GM12878 (cell line): Measurements from ENCODE around the gene PLPP3. TPM values are rescaled to one million over a fixed set of nuclear protein-coding genes. Genes with fewer than 3 reads are reported as not detected.

Experiments used
- ATAC-seq: fragments of 200-7000 bp; cut with Tn5 transposase; 3 replicates; pipeline ENCODE4 v1.9.1; 2020; ENCODE audit warnings: mild to moderate bottlenecking, moderate library complexity
- BruUV-seq: library from RNA; stranded (reverse); fragments of 400-500 nt; replicated peaks from 2 replicates; lab custom pipeline; 2021; lab: Mats Ljungman, UMichigan
- CTCF ChIA-PET: fragments of 300-600 bp; sonication (Branson Sonifier 250); formaldehyde crosslinking; extraction: SDS; loops from one replicate; lab custom pipeline; 2021; ENCODE audit warnings: inconsistent platforms; lab: Yijun Ruan, JAX
- POLR2A ChIA-PET: fragments of 350-600 bp; formaldehyde crosslinking; extraction: SDS; loops from one replicate; lab custom pipeline; 2021; ENCODE audit warnings: inconsistent platforms; lab: Charles Lee
- RAD21 ChIA-PET: fragments of 300-600 bp; sonication (Branson Sonifier 250); formaldehyde crosslinking; loops from one replicate; lab custom pipeline; 2023; ENCODE audit warnings: antibody characterized with exemption; ENCODE audit not compliant: unreplicated experiment; lab: Charles Lee
- SMC1A ChIA-PET: fragments of 300-600 bp; sonication (Branson Sonifier 250); formaldehyde crosslinking; loops from one replicate; lab custom pipeline; 2023; ENCODE audit not compliant: unreplicated experiment, uncharacterized antibody; lab: Charles Lee
- DNase-seq: peaks from one replicate; pipeline ENCODE4 v3.0.0-alpha.2; 2011; ENCODE audit warnings: low read depth, low spot score
- FAIRE-seq: peaks from 3 replicates; lab custom pipeline; 2011; peaks lifted over from hg19 to GRCh38; lab: Jason Lieb, UNC
- H2AFZ ChIP-seq: 2 replicates; pipeline ENCODE4 v1.6.0; 2011; ENCODE audit warnings: low read depth, low read length, control low read depth; ENCODE audit not compliant: control insufficient read depth
- H3K27ac ChIP-seq: 2 replicates; pipeline ENCODE4 v1.5.1; 2011; ENCODE audit warnings: control low read depth; ENCODE audit not compliant: control insufficient read depth, insufficient read depth
- H3K27me3 ChIP-seq, 2 experiments: replicated peaks in 1 of 2; 2 replicates each; pipeline versions ENCODE4 v1.6.0 to v1.6.1; 2011; ENCODE audit warnings: low read length in 1 of 2; ENCODE audit not compliant: control insufficient read depth in 2 of 2, insufficient read depth in 2 of 2
- H3K36me3 ChIP-seq, 2 experiments: 2 replicates each; pipeline ENCODE4 v1.5.1; 2011; ENCODE audit warnings: low read length in 1 of 2; ENCODE audit not compliant: control insufficient read depth in 2 of 2, insufficient read depth in 2 of 2
- H3K4me1 ChIP-seq: 2 replicates; pipeline ENCODE4 v1.6.1; 2011; ENCODE audit warnings: mild to moderate bottlenecking, low read length, moderate library complexity, mixed read lengths; ENCODE audit not compliant: control insufficient read depth, insufficient read depth
- H3K4me2 ChIP-seq: 2 replicates; pipeline ENCODE4 v1.6.0; 2011; ENCODE audit warnings: control low read depth; ENCODE audit not compliant: control insufficient read depth, insufficient read depth
- H3K4me3 ChIP-seq: fragments of 200-600 bp; sonication (generic); 2 replicates; pipeline ENCODE4 v1.5.1; 2016
- H3K79me2 ChIP-seq: 2 replicates; pipeline ENCODE4 v1.6.0; 2011; ENCODE audit warnings: low read length; ENCODE audit not compliant: control insufficient read depth, insufficient read depth
- H3K9ac ChIP-seq: 2 replicates; pipeline ENCODE4 v1.8.0; 2011; ENCODE audit warnings: low read length, control low read depth, mixed read lengths; ENCODE audit not compliant: control insufficient read depth, insufficient read depth
- H3K9me3 ChIP-seq: replicated peaks from 3 replicates; pipeline ENCODE4 v1.5.1; 2011; ENCODE audit warnings: mild to moderate bottlenecking, low read length; ENCODE audit not compliant: control insufficient read depth, insufficient read depth
- H4K20me1 ChIP-seq: 2 replicates; pipeline ENCODE4 v1.6.0; 2011; ENCODE audit not compliant: control insufficient read depth, insufficient read depth
- ATF7 ChIP-seq: fragments of 450-650 bp; IDR thresholded peaks from 2 replicates; pipeline ENCODE4 v1.6.1; 2016; ENCODE audit warnings: low read depth, mild to moderate bottlenecking
- CREB1 ChIP-seq: IDR thresholded peaks from 2 replicates; pipeline ENCODE4 v1.6.1; 2012; ENCODE audit warnings: low read depth, mild to moderate bottlenecking, inconsistent platforms
- FOXM1 ChIP-seq: IDR thresholded peaks from 2 replicates; pipeline ENCODE4 v1.6.1; 2012; ENCODE audit warnings: low read depth, mild to moderate bottlenecking, inconsistent platforms, low read length, moderate library complexity
- POLR2A ChIP-seq: IDR thresholded peaks from 2 replicates; pipeline ENCODE4 v1.6.1; 2011; ENCODE audit warnings: low read depth, mild to moderate bottlenecking, low read length
- SPI1 ChIP-seq: IDR thresholded peaks from 2 replicates; pipeline ENCODE4 v1.6.1; 2011; ENCODE audit warnings: low read depth, mild to moderate bottlenecking, low read length, moderate library complexity, borderline replicate concordance; ENCODE audit not compliant: insufficient read depth
- STAT3 ChIP-seq: IDR thresholded peaks from 2 replicates; pipeline ENCODE4 v1.6.1; 2011; ENCODE audit warnings: low read depth, low read length, improper control_type of control experiment
- WGBS: methylation state at CpG from one replicate; pipeline ENCODE4 v1.1.6; 2016; ENCODE audit warnings: low lambda C conversion rate; ENCODE audit not compliant: insufficient replicate concordance, insufficient coverage; ENCODE audit errors: missing lambda C conversion rate; 5-methylcytosine and 5-hydroxymethylcytosine counted together
- in situ Hi-C: fragments of 300-500 bp; cut with MboI; formaldehyde crosslinking; loops from 9 replicates; pipeline ENCODE4 v1.14.3; 2018; ENCODE audit warnings: mixed read lengths
- intact Hi-C: fragments of 100-400 bp; cut with micrococcal nuclease; formaldehyde crosslinking; loops from one replicate; pipeline ENCODE4 v1.14.2; 2022; ENCODE audit not compliant: unreplicated experiment
- polyA plus RNA-seq, 11 experiments: library from polyadenylated mRNA; depleted of rRNA in 4 of 11; unstranded in 6 of 11; stranded (reverse) in 5 of 11; fragments of >200 nt; fragmentation: Nextera tagmentation in 4 of 11; fragmentation: Illumina TruSeq in 1 of 11; extraction: Ambion mirVana in 4 of 11; extraction: Trizol in 1 of 11; gene quantifications; 1 replicate in 1 of 11; 2 replicates in 10 of 11; pipeline versions ENCODE4 v1.2.1 to v1.2.3, GENCODE V29; 2011 to 2016; ENCODE audit warnings: inconsistent platforms in 2 of 11, missing spikeins in 2 of 11, low read depth in 1 of 11
- total RNA-seq, 4 experiments: library from RNA; depleted of rRNA in 3 of 4; stranded (reverse); fragments of >200 nt in 3 of 4; fragmentation: Illumina TruSeq in 1 of 4; extraction: Trizol in 1 of 4; gene quantifications; 2 replicates each; pipeline versions ENCODE4 v1.2.1 to v1.2.3, GENCODE V29; 2013 to 2021

PLPP3 gene
- total and polyA plus RNA-seq, 10 of the 15 experiments (the other 5 are each of a cell fraction or from before 2014, with no cell fraction given) = 6.4 to 26.8 (median 9.5) TPM

DNA sequence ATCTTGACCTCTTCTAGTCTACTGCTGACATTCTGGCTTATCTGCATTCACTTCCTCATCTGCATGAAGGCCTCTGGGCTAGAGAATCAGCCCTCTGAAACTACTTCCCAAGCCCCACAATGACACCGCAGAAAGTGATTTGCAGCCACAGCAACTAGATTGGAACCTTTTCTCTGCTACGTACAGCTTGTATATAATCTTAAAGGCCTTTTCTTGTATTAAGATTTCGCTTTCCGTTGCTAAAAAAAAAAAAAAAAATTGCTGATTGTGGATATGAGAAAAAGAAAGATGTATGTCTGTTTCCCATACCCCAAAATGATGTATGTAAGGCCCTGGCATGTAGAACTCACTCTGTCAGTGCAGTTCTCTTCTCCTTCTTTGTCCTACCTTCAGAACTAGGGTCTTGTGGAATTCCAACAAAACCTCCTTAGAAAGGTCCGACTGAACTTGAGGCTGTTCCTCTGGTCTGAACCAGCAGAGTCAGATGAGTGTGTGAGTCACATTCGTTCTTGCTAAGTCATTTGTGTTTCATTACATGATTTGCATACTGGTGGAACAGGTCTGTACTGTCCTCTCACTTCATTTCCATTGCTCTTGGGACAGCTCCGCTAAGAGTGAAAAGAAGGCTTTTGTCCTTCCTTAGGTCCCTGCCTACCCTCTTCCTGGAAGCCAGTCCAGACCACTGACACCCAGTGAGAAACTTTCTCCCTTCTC lies 62.7 kb downstream of the PLPP3 start (continued):
- peak; percentile 90 for TF ChIP-seq SPI1
- no peak for TF ChIP-seq FOXM1
- TF ChIP-seq CREB1 = no peak
- TF ChIP-seq STAT3 = no peak
- TF ChIP-seq, all 136 proteins: peak for 24

DNA sequence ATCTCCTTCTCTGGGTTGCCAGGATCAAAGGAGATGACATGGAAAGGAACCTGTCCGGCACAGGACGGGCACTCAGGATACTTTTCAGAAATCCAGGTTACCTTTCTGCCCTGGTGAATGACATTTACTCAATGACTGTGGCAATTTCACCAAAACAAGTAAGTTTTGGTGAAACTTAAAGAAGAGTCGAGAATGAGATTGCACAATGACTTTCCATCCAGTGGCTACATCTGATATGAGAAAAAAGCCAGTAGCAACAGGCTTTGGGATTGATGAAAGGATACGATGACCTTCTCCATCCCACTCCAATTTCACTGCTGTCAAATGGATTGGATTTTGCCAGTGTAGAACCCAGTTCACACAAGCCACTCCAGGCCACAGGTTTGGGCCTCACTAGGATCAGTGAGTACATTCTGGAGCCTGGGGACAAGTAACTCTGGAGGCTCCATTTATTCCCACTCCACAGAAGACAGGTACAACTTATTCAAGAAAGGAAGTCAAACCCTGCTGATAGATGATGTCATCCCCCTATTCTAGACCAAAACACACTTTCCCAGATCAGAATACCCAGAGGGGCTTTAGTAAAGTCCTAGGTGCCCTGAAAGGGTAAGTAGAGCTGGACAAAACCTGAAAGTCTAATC lies 63.3 kb downstream of the PLPP3 start:
- Histone ChIP-seq H3K9me3 (no peaks in the 10 kb centered on the region), H3K27me3 (no peaks in the 10 kb centered on the region; a peak in 2 of 4 replicates), H4K20me1 (no peaks in the 10 kb centered on the region; the same call in 1 of the 2 replicates), H3K9ac (no peak overlapping the region), H3K4me2 (peak overlapping the region; percentile 39), H3K79me2 (no peaks in the 10 kb centered on the region), H3K36me3 (peaks cover 0 to 1% of the 10 kb centered on the region in 2 experiments; a peak in 1 of 4 replicates), H3K4me3 (peak overlapping the region; percentile 14; the same call in 1 of the 2 replicates), H3K4me1 (peaks cover 29% of the 10 kb centered on the region), H3K27ac (0 out of 2 replicates have a peak overlapping the region, but pooled peaks have one; percentile 45), H2AFZ (no peak overlapping the region)
- BruUV-seq = no TSS peak
- ChIA-PET RAD21 (interaction anchor here (0.7 to 7.8 kb wide), 9 partner anchors 9 to 69 kb away, joined by 3 to 103 read pairs (median 7); partner anchors contain the start of gene PLPP3), SMC1A (interaction anchor here (0.7 to 7.6 kb wide), 14 partner anchors 11 to 185 kb away, joined by 3 to 74 read pairs (median 7); partner anchors contain the start of gene PLPP3), POLR2A (interaction anchor here (0.6 to 1.4 kb wide), 6 partner anchors 18 to 557 kb away, joined by 3 to 6 read pairs (median 4); no protein-coding TSS in a partner anchor), CTCF (interaction anchor here (0.6 to 4.5 kb wide), 4 partner anchors 46 to 327 kb away, joined by 3 to 33 read pairs (median 4); no protein-coding TSS in a partner anchor)
- TF ChIP-seq POLR2A (no peak), ATF7 (peak; percentile 87)
- in situ Hi-C loops (no loop called here), intact Hi-C loops (no loop called here)
- ATAC-seq (no peak), DNase-seq (no peak), FAIRE-seq (no peak)
- 71% methylated on average over 4 of the region's 4 CpGs for WGBS
